HepG2 (cell line): ENCODE results near the gene PAQR6. TPM values are rescaled to one million over a fixed set of nuclear protein-coding genes. Genes with fewer than 3 reads are reported as not detected.

Source experiments
- FOXA1 ChIP-seq, 2 experiments: fragments of 450-650 bp in 1 of 2; sonication (generic) in 1 of 2; formaldehyde crosslinking in 1 of 2; IDR thresholded peaks; 2 replicates each; pipeline versions ENCODE4 v1.4.0 to v1.6.1; 2016 to 2020; ENCODE audit warnings: missing genetic modification reagents in 1 of 2
- HOXA9 ChIP-seq: sonication (generic); formaldehyde crosslinking; IDR thresholded peaks from 2 replicates; pipeline ENCODE4 v1.8.1; 2022; ENCODE audit warnings: missing genetic modification reagents, mild to moderate bottlenecking, moderate library complexity, borderline replicate concordance
- KMT2A ChIP-seq: sonication (generic); formaldehyde crosslinking; IDR thresholded peaks from 2 replicates; pipeline ENCODE4 v1.4.0; 2020; ENCODE audit warnings: missing genetic modification reagents
- MAF1 ChIP-seq: sonication (generic); formaldehyde crosslinking; IDR thresholded peaks from 2 replicates; pipeline ENCODE4 v1.5.0; 2020; ENCODE audit warnings: missing genetic modification reagents, borderline replicate concordance
- MLLT10 ChIP-seq: sonication (generic); formaldehyde crosslinking; IDR thresholded peaks from 2 replicates; pipeline ENCODE4 v1.4.0; 2020; ENCODE audit warnings: missing genetic modification reagents
- POGZ ChIP-seq: sonication (generic); formaldehyde crosslinking; IDR thresholded peaks from 2 replicates; pipeline ENCODE4 v1.4.0; 2020; ENCODE audit warnings: mild to moderate bottlenecking, missing genetic modification reagents
- ZNF138 ChIP-seq: sonication (generic); formaldehyde crosslinking; IDR thresholded peaks from 2 replicates; pipeline ENCODE4 v1.5.0; 2020; ENCODE audit warnings: mild to moderate bottlenecking, low read depth, missing genetic modification reagents
- ZNF17 ChIP-seq: sonication (generic); formaldehyde crosslinking; IDR thresholded peaks from 2 replicates; pipeline ENCODE4 v1.5.0; 2020; ENCODE audit warnings: mild to moderate bottlenecking, missing genetic modification reagents
- ZNF205 ChIP-seq: IDR thresholded peaks from 2 replicates; pipeline ENCODE4 v1.6.1; 2018; ENCODE audit warnings: missing biosample characterization, missing genetic modification reagents
- ZNF563 ChIP-seq: sonication (generic); formaldehyde crosslinking; IDR thresholded peaks from 2 replicates; pipeline ENCODE4 v1.8.0; 2022; ENCODE audit warnings: mild to moderate bottlenecking, moderate library complexity, missing genetic modification reagents
- ZNF619 ChIP-seq: sonication (generic); formaldehyde crosslinking; IDR thresholded peaks from 2 replicates; pipeline ENCODE4 v1.4.0; 2020; ENCODE audit warnings: mild to moderate bottlenecking, missing genetic modification reagents
- ZNF839 ChIP-seq: sonication (generic); formaldehyde crosslinking; IDR thresholded peaks from 2 replicates; pipeline ENCODE4 v1.4.0; 2020; ENCODE audit warnings: missing genetic modification reagents, mild to moderate bottlenecking, borderline replicate concordance
- polyA plus RNA-seq, 8 experiments: library from polyadenylated mRNA; depleted of rRNA in 3 of 8; stranded (reverse) in 7 of 8; unstranded in 1 of 8; fragments of >200 nt; fragmentation: Illumina TruSeq in 4 of 8; extraction: Trizol in 4 of 8; gene quantifications; 2 replicates each; pipeline versions ENCODE4 v1.2.1 to v1.2.3, GENCODE V29; 2011 to 2016; ENCODE audit warnings: low read depth in 4 of 8, missing spikeins in 1 of 8, mixed read lengths in 1 of 8; ENCODE audit not compliant: insufficient read depth in 1 of 8
- total RNA-seq, 5 experiments: library from RNA; depleted of rRNA; stranded (reverse); fragments of >200 nt; fragmentation: Illumina TruSeq; extraction: Trizol; gene quantifications; 2 replicates each; pipeline ENCODE4 v1.2.3, GENCODE V29; 2016; ENCODE audit warnings: low read depth in 1 of 5
- TF ChIP-seq, protein P1 (sequence below): sonication (generic); formaldehyde crosslinking; IDR thresholded peaks from 2 replicates; pipeline ENCODE4 v1.4.0; 2020; ENCODE audit warnings: missing genetic modification reagents, low read depth, mild to moderate bottlenecking, borderline replicate concordance
- TF ChIP-seq, protein P2 (sequence below): sonication (generic); formaldehyde crosslinking; IDR thresholded peaks from 2 replicates; pipeline ENCODE4 v1.4.0; 2020; ENCODE audit warnings: missing genetic modification reagents
- TF ChIP-seq, protein P3 (sequence below): sonication (generic); formaldehyde crosslinking; IDR thresholded peaks from 2 replicates; pipeline ENCODE4 v1.4.0; 2020; ENCODE audit warnings: missing genetic modification reagents, mild to moderate bottlenecking, borderline replicate concordance
- TF ChIP-seq, protein P4 (sequence below): sonication (generic); formaldehyde crosslinking; IDR thresholded peaks from 2 replicates; pipeline ENCODE4 v1.4.0; 2020; ENCODE audit warnings: mild to moderate bottlenecking, missing genetic modification reagents

The PAQR6 gene
- total and polyA plus RNA-seq, 2 of the 13 experiments (the other 11 are each of a cell fraction or from before 2014, with no cell fraction given): 0.82 to 1.4 TPM

DNA sequence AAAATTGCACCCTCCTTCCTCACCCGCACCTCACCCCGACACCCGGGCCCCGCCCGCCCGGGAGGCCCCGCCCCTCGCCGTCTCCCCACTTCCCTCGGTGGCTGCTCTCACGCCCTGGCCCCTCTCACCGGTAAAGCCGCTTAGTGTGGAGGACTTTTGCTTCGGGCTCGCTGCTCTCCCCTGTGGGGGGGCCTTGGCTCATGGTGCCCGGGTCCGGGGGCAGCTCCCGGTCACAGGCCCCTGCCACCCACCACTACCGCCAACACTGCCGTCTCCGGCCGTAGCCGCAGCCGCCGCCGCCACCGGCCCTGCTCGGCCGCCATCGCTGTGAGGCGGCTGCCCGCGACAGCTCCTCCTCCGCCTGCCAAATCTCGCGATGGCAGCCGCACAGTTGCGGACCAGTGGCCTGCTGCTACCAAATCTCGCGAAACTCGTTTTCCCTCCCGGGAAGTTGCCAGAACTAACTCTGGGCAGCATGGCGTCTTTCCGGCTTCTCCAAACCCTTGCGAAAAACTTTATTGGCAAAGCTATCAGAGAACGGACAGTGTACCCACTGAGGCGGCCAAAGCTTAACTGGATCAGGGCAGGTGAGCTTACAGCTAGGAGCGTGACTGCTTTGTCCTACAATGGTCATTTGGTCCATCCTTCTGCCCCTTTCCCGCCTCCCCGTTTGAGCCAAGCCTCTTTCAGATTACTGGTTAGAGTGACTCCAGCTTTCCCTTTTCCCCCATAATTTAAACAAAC lies 34.8 kb upstream of the PAQR6 start, which contains the start of gene SMG5 (continued):
- no peak for TF ChIP-seq MAF1 (CRISPR knock-in tag)
- TF ChIP-seq, protein P1, sequence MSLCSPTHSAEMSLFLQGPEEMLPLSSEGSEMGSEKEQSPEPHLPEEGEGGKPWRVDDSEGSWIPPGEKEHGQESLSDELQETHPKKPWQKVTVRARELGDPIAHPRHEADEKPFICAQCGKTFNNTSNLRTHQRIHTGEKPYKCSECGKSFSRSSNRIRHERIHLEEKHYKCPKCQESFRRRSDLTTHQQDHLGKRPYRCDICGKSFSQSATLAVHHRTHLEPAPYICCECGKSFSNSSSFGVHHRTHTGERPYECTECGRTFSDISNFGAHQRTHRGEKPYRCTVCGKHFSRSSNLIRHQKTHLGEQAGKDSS (CRISPR knock-in tag): peak; percentile 27; the same call in 1 of the 2 replicates
- TF ChIP-seq, protein P2, sequence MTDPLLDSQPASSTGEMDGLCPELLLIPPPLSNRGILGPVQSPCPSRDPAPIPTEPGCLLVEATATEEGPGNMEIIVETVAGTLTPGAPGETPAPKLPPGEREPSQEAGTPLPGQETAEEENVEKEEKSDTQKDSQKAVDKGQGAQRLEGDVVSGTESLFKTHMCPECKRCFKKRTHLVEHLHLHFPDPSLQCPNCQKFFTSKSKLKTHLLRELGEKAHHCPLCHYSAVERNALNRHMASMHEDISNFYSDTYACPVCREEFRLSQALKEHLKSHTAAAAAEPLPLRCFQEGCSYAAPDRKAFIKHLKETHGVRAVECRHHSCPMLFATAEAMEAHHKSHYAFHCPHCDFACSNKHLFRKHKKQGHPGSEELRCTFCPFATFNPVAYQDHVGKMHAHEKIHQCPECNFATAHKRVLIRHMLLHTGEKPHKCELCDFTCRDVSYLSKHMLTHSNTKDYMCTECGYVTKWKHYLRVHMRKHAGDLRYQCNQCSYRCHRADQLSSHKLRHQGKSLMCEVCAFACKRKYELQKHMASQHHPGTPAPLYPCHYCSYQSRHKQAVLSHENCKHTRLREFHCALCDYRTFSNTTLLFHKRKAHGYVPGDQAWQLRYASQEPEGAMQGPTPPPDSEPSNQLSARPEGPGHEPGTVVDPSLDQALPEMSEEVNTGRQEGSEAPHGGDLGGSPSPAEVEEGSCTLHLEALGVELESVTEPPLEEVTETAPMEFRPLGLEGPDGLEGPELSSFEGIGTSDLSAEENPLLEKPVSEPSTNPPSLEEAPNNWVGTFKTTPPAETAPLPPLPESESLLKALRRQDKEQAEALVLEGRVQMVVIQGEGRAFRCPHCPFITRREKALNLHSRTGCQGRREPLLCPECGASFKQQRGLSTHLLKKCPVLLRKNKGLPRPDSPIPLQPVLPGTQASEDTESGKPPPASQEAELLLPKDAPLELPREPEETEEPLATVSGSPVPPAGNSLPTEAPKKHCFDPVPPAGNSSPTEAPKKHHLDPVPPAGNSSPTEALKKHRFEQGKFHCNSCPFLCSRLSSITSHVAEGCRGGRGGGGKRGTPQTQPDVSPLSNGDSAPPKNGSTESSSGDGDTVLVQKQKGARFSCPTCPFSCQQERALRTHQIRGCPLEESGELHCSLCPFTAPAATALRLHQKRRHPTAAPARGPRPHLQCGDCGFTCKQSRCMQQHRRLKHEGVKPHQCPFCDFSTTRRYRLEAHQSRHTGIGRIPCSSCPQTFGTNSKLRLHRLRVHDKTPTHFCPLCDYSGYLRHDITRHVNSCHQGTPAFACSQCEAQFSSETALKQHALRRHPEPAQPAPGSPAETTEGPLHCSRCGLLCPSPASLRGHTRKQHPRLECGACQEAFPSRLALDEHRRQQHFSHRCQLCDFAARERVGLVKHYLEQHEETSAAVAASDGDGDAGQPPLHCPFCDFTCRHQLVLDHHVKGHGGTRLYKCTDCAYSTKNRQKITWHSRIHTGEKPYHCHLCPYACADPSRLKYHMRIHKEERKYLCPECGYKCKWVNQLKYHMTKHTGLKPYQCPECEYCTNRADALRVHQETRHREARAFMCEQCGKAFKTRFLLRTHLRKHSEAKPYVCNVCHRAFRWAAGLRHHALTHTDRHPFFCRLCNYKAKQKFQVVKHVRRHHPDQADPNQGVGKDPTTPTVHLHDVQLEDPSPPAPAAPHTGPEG (CRISPR knock-in tag): 0 out of 2 replicates have a peak, but pooled peaks have one; percentile 14
- TF ChIP-seq, protein P3, sequence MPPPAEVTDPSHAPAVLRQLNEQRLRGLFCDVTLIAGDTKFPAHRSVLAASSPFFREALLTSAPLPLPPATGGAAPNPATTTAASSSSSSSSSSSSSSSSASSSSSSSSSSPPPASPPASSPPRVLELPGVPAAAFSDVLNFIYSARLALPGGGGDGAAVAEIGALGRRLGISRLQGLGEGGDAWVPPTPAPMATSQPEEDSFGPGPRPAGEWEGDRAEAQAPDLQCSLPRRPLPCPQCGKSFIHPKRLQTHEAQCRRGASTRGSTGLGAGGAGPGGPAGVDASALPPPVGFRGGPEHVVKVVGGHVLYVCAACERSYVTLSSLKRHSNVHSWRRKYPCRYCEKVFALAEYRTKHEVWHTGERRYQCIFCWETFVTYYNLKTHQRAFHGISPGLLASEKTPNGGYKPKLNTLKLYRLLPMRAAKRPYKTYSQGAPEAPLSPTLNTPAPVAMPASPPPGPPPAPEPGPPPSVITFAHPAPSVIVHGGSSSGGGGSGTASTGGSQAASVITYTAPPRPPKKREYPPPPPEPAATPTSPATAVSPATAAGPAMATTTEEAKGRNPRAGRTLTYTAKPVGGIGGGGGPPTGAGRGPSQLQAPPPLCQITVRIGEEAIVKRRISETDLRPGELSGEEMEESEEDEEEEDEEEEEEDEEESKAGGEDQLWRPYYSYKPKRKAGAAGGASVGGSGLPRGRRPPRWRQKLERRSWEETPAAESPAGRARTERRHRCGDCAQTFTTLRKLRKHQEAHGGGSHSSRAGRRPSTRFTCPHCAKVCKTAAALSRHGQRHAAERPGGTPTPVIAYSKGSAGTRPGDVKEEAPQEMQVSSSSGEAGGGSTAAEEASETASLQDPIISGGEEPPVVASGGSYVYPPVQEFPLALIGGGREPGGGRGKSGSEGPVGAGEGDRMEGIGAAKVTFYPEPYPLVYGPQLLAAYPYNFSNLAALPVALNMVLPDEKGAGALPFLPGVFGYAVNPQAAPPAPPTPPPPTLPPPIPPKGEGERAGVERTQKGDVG (CRISPR knock-in tag): no peak
- TF ChIP-seq ZNF619 (CRISPR knock-in tag): peak; percentile 10; the same call in 1 of the 2 replicates
- TF ChIP-seq FOXA1 (IDR thresholded peaks at IDR 0.05): no peak
- TF ChIP-seq FOXA1 (CRISPR knock-in tag; IDR thresholded peaks at IDR 0.05): 0 out of 2 replicates have a peak, but pooled peaks have one; percentile 40
- TF ChIP-seq ZNF839 (CRISPR knock-in tag): 0 out of 2 replicates have a peak, but pooled peaks have one; percentile 27
- TF ChIP-seq ZNF138 (CRISPR knock-in tag): 0 out of 2 replicates have a peak, but pooled peaks have one; percentile 46
- TF ChIP-seq POGZ: peak; percentile 92
- peak; percentile 58; the same call in 1 of the 2 replicates for TF ChIP-seq ZNF205
- TF ChIP-seq ZNF563 (CRISPR knock-in tag): peak; percentile 85
- TF ChIP-seq MLLT10 (CRISPR knock-in tag): no peak
- TF ChIP-seq ZNF17 (CRISPR knock-in tag): 0 out of 2 replicates have a peak, but pooled peaks have one; percentile 27
- TF ChIP-seq KMT2A (CRISPR knock-in tag): peak; percentile 85
- TF ChIP-seq, protein P4, sequence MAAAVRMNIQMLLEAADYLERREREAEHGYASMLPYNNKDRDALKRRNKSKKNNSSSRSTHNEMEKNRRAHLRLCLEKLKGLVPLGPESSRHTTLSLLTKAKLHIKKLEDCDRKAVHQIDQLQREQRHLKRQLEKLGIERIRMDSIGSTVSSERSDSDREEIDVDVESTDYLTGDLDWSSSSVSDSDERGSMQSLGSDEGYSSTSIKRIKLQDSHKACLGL (CRISPR knock-in tag): peak; percentile 64
- TF ChIP-seq HOXA9 (CRISPR knock-in tag): no peak
